HepG2 (cell line): ENCODE data around the gene CAMTA1. TPM values are rescaled to one million over a fixed set of nuclear protein-coding genes. Genes with fewer than 3 reads are reported as not detected.

ENCODE experiments used
- ATAC-seq: fragments of 200-7000 bp; cut with Tn5 transposase; 3 replicates; pipeline ENCODE4 v1.9.1; 2020; ENCODE audit warnings: mild to moderate bottlenecking, moderate library complexity
- BruUV-seq: library from RNA; stranded (reverse); fragments of 400-500 nt; replicated peaks from 2 replicates; lab custom pipeline; 2021; lab: Mats Ljungman, UMichigan
- CTCF ChIA-PET: fragments of 300-600 bp; formaldehyde crosslinking; extraction: SDS; loops from one replicate; lab custom pipeline; 2021; ENCODE audit warnings: low total read pairs, inconsistent platforms, low intra/inter-chr PET ratio; lab: Yijun Ruan, JAX
- POLR2A ChIA-PET: fragments of 350-600 bp; sonication (Branson Sonifier 250); formaldehyde crosslinking; loops from one replicate; lab custom pipeline; 2020; ENCODE audit warnings: antibody characterized with exemption, inconsistent platforms; lab: Yijun Ruan, JAX
- DNase-seq: peaks from one replicate; pipeline ENCODE4 v3.0.0-alpha.2; 2015; ENCODE audit warnings: low spot score
- FAIRE-seq: peaks from 3 replicates; lab custom pipeline; 2011; peaks lifted over from hg19 to GRCh38; lab: Jason Lieb, UNC
- H2AFZ ChIP-seq: one replicate; pipeline ENCODE4 v1.6.1; 2011; ENCODE audit warnings: low read length, inconsistent platforms
- H3K27ac ChIP-seq: fragments of 300-600 bp; 3 replicates; pipeline ENCODE4 v1.8.0; 2011; ENCODE audit warnings: mixed run types, mild to moderate bottlenecking, mixed read lengths, low read length, inconsistent platforms; ENCODE audit not compliant: insufficient read depth; ENCODE audit errors: extremely low read length
- H3K27me3 ChIP-seq, 2 experiments: fragments of 200-600 bp in 1 of 2; 2 replicates in 1 of 2; 3 replicates in 1 of 2; pipeline versions ENCODE4 v1.6.0 to v1.8.0; 2011; ENCODE audit warnings: low read length in 2 of 2, mild to moderate bottlenecking in 2 of 2, moderate library complexity in 2 of 2, inconsistent platforms in 1 of 2; ENCODE audit not compliant: insufficient read depth in 2 of 2, control insufficient read depth in 1 of 2
- H3K36me3 ChIP-seq, 2 experiments: fragments of 200-600 bp in 1 of 2; replicated peaks in 1 of 2; 2 replicates in 1 of 2; 3 replicates in 1 of 2; pipeline versions ENCODE4 v1.5.1 to v1.8.0; 2011; ENCODE audit warnings: low read length in 2 of 2, inconsistent platforms in 1 of 2; ENCODE audit not compliant: insufficient read depth in 2 of 2, control insufficient read depth in 1 of 2
- H3K4me1 ChIP-seq: 2 replicates; pipeline ENCODE4 v1.5.1; 2012; ENCODE audit warnings: low read length, inconsistent platforms; ENCODE audit not compliant: insufficient read depth
- H3K4me2 ChIP-seq: 2 replicates; pipeline ENCODE4 v1.6.0; 2011; ENCODE audit warnings: low read depth, low read length, inconsistent platforms
- H3K4me3 ChIP-seq, 3 experiments: fragments of 200-600 bp in 1 of 3; sonication (generic), shearing (Covaris generic) in 1 of 3; replicated peaks in 1 of 3; 2 replicates each; pipeline ENCODE4 v1.5.1; 2011 to 2016; ENCODE audit warnings: low read length in 3 of 3, inconsistent platforms in 2 of 3, low read depth in 2 of 3, mild to moderate bottlenecking in 2 of 3, control low read depth in 1 of 3, mixed read lengths in 1 of 3; ENCODE audit not compliant: insufficient read depth in 1 of 3
- H3K79me2 ChIP-seq: one replicate; pipeline ENCODE4 v1.6.1; 2011; ENCODE audit warnings: low read length, inconsistent platforms; ENCODE audit not compliant: insufficient read depth
- H3K9ac ChIP-seq: 2 replicates; pipeline ENCODE4 v1.6.0; 2011; ENCODE audit warnings: mild to moderate bottlenecking, low read depth, low read length, inconsistent platforms; ENCODE audit not compliant: insufficient read depth
- H3K9me3 ChIP-seq: 2 replicates; pipeline ENCODE4 v1.5.1; 2012; ENCODE audit warnings: mild to moderate bottlenecking, low read length
- H4K20me1 ChIP-seq: 2 replicates; pipeline ENCODE4 v1.6.0; 2011; ENCODE audit warnings: inconsistent platforms, mild to moderate bottlenecking, low read length, moderate library complexity; ENCODE audit not compliant: insufficient read depth
- BORCS8-MEF2B ChIP-seq: sonication (generic); formaldehyde crosslinking; IDR thresholded peaks from 2 replicates; pipeline ENCODE4 v1.8.0; 2022; ENCODE audit warnings: mild to moderate bottlenecking, missing genetic modification reagents
- DRAP1 ChIP-seq: IDR thresholded peaks from 2 replicates; pipeline ENCODE4 v1.6.1; 2016; ENCODE audit warnings: missing genetic modification reagents, missing compliant biosample characterization
- FOXK2 ChIP-seq: fragments of 450-650 bp; IDR thresholded peaks from 2 replicates; pipeline ENCODE4 v1.6.1; 2016
- HBP1 ChIP-seq: IDR thresholded peaks from 2 replicates; pipeline ENCODE4 v1.6.1; 2016; ENCODE audit warnings: low read depth, control low read depth
- PCBP2 ChIP-seq: fragments of 200-400 bp; formaldehyde crosslinking; optimal IDR thresholded peaks from 2 replicates; pipeline ENCODE3; 2018; ENCODE audit warnings: low read length, low read depth; ENCODE audit not compliant: poor library complexity, severe bottlenecking
- ZFP36L1 ChIP-seq: sonication (generic); formaldehyde crosslinking; IDR thresholded peaks from 2 replicates; pipeline ENCODE4 v1.8.0; 2022; ENCODE audit warnings: mild to moderate bottlenecking, missing genetic modification reagents, moderate library complexity
- ZNF317 ChIP-seq: sonication (generic); formaldehyde crosslinking; IDR thresholded peaks from 2 replicates; pipeline ENCODE4 v1.5.0; 2020; ENCODE audit warnings: mild to moderate bottlenecking, missing genetic modification reagents
- ZNF343 ChIP-seq: sonication (generic); formaldehyde crosslinking; IDR thresholded peaks from 2 replicates; pipeline ENCODE4 v1.4.0; 2020; ENCODE audit warnings: mild to moderate bottlenecking, missing genetic modification reagents
- ZNF503 ChIP-seq: sonication (generic); formaldehyde crosslinking; IDR thresholded peaks from 2 replicates; pipeline ENCODE4 v1.4.0; 2020; ENCODE audit warnings: missing genetic modification reagents
- WGBS: methylation state at CpG from one replicate; pipeline ENCODE4 v1.1.6; 2017; ENCODE audit warnings: low lambda C conversion rate; 5-methylcytosine and 5-hydroxymethylcytosine counted together
- in situ Hi-C: cut with HindIII; loops from 2 replicates; pipeline ENCODE4 v1.10.0; 2017; ENCODE audit warnings: low pct_unique_long_range_greater_than_20kb; ENCODE audit not compliant: extremely low pct_ligation_motif_present
- intact Hi-C: fragments of 100-400 bp; cut with micrococcal nuclease; formaldehyde crosslinking; loops from one replicate; pipeline ENCODE4 v1.10.0; 2022; ENCODE audit not compliant: unreplicated experiment
- polyA plus RNA-seq, 8 experiments: library from polyadenylated mRNA; depleted of rRNA in 3 of 8; stranded (reverse) in 7 of 8; unstranded in 1 of 8; fragments of >200 nt; fragmentation: Illumina TruSeq in 4 of 8; extraction: Trizol in 4 of 8; gene quantifications; 2 replicates each; pipeline versions ENCODE4 v1.2.1 to v1.2.3, GENCODE V29; 2011 to 2016; ENCODE audit warnings: low read depth in 4 of 8, missing spikeins in 1 of 8, mixed read lengths in 1 of 8; ENCODE audit not compliant: insufficient read depth in 1 of 8
- total RNA-seq, 5 experiments: library from RNA; depleted of rRNA; stranded (reverse); fragments of >200 nt; fragmentation: Illumina TruSeq; extraction: Trizol; gene quantifications; 2 replicates each; pipeline ENCODE4 v1.2.3, GENCODE V29; 2016; ENCODE audit warnings: low read depth in 1 of 5

CAMTA1 gene
- total and polyA plus RNA-seq, 2 of the 13 experiments (the other 11 are each of a cell fraction or from before 2014, with no cell fraction given) = 25.0 to 36.4 TPM

GRCh38 chr1:7261490-7261889, 476.2 kb downstream of the CAMTA1 start:
- TF ChIP-seq ZFP36L1 (CRISPR knock-in tag) = no peak
- no peak for TF ChIP-seq ZNF503 (CRISPR knock-in tag)
- no peak for TF ChIP-seq PCBP2
- no peak for TF ChIP-seq BORCS8-MEF2B (CRISPR knock-in tag)
- no peak for TF ChIP-seq HBP1 (CRISPR knock-in tag)
- no peak for TF ChIP-seq ZNF343 (CRISPR knock-in tag)
- no peak for TF ChIP-seq DRAP1 (CRISPR knock-in tag)
- no peak for TF ChIP-seq ZNF317 (CRISPR knock-in tag)
- TF ChIP-seq FOXK2 = no peak
- no peak for DNase-seq
- CTCF ChIA-PET = no interaction called here
- Histone ChIP-seq H4K20me1 (no peaks in the 10 kb centered on the region), H3K9ac (no peak overlapping the region), H3K4me3 (no peak overlapping the region), H3K36me3 (no peaks in the 10 kb centered on the region), H3K27me3 (peaks cover 0 to 4% of the 10 kb centered on the region in 2 experiments; a peak in 3 of 5 replicates), H3K4me1 (peaks cover 11% of the 10 kb centered on the region), H2AFZ (no peak overlapping the region), H3K4me2 (no peak overlapping the region), H3K27ac (no peak overlapping the region), H3K9me3 (no peaks in the 10 kb centered on the region), H3K79me2 (no peaks in the 10 kb centered on the region)
- BruUV-seq = no TSS peak
- FAIRE-seq = no peak
- 86% methylated on average over 7 of the region's 8 CpGs for WGBS
- in situ Hi-C loops (no loop called here), intact Hi-C loops (no loop called here)
- ATAC-seq = no peak
- POLR2A ChIA-PET = no interaction called here
